HG02571 (cell line): ENCODE results near the gene ZSWIM5.
"Not testable (repeated sequence)": the region's sequence is repeated elsewhere in the genome, so short reads cannot be mapped to it uniquely, and the experiment has no call there.

ENCODE experiments used
- ATAC-seq: cut with Tn5 transposase; IDR thresholded peaks from one replicate; pipeline ENCODE4 v1.9.1; 2021; ENCODE audit warnings: mild to moderate bottlenecking, moderate library complexity; ENCODE audit not compliant: unreplicated experiment

The ZSWIM5 gene

DNA sequence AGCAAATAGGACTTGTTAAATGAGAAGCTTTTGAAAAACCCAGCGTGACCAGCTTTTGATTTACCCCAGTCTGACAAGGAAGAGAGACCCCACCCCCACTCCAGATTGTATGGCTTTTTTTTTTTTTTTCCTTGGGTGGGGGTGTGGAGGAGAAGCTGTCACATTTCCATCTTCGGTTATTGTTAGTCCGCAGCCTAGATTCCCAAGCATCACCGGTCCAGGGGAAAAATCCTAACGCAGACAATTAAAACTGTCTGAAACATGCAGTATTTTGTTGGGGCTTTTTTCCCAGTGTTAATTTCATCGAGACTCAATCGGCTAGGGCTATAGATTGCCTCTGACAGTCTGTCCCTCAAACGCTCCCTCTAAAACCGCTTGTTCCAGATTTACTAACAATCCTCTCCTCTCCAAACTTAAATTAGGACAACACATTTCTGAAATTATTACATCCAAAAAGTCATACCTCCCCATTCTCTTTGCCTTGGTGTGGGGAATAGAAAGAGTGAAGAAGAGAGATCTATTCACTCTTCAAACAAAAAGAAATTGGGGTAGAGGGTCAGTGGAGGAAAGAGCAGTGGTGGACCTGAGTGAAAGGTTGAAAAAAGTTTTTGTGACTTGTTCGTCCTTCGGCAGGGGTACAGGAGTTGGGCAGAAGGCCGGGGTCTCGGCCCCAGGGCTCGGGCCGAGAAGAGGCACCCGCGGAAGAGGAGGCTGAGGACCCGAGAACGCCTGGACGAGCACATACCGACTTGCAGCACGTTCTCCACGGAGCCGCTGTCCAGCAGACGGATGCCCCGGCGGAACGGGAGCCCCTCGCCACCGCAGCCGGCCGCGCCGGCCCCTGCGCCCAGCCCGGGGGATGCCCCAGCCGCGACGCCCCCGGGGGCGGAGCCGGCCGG lies 1.1 kb downstream of the ZSWIM5 start:
- ATAC-seq = peak; percentile 28

DNA sequence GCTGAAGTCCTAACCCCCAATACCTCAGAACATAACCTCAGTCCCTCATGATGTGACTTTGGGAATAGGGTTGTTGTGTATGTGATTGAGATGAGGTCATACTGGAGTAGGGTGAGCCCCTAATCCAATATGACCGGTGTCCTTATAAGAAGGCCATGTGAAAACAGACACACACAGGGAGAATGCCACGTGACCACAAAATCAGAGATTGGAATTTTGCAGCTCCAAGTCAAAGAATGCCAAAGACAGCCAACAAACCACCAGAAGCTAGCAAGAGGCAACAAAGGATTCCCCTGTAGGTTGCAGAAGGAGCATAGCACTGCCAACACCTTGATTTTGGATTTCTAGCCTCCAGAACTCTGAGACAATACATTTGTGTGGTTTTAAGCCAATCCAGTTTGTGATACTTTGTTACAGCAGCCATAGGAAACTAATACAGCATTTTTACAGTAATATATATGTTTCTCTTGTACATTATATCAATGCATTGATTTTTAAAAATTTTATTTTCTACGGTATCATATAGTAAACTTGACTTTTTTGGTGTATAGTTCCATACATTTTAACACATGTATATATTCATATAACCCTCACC lies 5.4 kb downstream of the ZSWIM5 start:
- ATAC-seq = no peak

DNA sequence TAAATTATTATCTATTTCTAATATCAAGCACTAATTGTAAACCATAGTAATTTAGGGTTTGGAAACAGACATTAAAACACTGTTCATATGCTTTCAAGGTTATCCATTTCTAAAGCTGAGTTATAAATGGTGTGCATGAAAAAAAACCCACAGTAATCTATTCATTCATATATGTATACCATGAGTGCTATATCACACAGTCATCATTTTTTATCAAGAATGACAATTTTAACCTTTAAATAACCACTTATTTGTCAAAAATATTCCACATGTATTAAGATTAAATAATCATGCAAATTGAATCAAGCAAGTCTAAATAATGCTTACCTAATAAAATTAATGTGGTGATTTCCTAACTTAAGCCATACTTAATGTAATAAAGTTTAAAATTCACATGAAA lies 6.0 kb downstream of the ZSWIM5 start:
- ATAC-seq = no peak

DNA sequence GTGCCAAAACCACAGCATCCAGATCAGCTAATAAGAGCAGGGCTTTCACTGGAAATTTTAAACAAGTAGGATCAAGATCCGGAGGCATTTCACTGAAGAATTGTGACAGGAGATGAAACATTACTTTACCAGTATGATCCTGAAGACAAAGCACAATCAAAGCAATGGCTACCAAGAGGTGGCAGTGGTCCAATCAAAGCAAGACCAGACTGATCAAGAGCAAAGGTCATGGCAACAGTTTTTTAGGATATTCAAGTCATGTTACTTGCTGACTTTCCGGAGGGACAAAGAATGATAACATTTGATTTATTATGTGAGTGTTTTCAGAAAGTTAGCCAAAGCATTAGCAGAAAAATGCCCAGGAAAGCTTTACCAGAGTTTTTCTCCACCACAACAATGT lies 8.2 kb downstream of the ZSWIM5 start:
- no peak for ATAC-seq

DNA sequence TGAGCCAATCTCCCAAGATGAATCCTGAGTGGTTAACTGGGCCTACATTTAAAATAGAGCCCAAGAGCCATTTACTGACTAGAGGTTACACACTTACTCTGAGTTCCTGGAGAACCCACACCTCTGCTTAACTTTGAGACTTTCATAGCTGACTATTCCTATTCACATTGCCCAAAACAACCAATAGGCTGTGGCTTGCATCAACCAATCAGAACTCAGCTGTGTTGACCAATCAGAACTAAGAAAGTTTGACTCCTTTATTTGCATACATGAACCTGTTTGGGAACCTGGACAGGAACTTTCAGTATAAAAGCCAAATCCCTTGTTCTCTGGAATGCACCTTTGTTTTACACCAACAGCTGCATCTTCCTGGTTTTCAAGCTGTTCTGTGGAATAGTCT lies 9.5 kb downstream of the ZSWIM5 start:
- ATAC-seq = no peak

DNA sequence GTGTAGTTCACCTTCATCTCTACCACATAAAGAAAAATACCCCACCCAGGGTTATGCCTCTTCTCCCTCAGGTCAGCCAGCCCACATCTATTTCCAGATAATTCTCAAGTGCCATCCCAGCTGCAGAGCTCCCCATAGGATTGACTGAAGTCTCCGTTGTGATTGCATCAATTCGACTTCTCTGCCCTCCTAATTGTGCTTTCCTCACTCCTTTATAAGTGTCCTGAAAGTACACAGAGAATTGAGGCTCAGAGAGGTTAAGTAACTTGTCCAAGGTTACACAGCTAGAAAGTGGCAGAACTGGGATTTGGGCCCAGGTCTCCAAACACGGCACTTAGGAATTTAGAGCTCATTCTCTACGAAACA lies 15.0 kb downstream of the ZSWIM5 start:
- no peak for ATAC-seq

DNA sequence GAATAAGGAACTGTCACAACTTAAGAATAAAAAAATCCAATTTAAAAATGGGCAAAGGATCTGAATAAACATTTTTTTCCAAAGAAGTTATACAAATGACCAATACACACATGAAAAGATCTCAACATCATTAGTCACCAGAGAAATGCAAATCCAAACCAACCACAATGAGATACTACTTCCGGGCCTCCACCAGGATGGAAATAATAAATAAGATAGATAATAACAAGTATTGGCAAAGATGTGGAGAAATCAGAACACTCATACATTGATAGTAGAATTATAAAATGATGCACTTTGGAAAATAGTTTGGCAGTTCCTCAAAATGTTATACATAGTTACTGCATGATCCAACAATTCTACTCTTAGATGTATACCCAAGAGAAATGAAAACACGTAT lies 18.7 kb downstream of the ZSWIM5 start:
- no peak for ATAC-seq

DNA sequence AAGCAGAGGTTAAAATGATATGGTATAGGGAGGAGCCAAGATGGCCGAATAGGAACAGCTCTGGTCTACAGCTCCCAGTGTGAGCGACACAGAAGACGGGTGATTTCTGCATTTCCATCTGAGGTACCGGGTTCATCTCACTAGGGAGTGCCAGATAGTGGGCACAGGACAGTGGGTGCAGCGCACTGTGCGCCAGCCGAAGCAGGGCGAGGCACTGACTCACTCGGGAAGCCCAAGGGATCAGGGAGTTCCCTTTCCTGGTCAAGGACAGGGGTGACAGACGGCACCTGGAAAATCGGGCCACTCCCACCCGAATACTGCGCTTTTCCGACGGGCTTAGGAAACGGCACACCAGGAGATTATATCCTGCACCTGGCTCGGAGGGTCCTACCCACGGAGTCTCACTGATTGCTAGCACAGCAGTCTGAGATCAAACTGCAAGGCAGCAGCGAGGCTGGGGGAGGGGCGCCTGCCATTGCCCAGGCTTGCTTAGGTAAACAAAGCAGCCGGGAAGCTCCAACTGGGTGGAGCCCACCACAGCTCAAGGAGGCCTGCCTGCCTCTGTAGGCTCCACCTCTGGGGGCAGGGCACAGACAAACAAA lies 26.4 kb downstream of the ZSWIM5 start:
- not testable (repeated sequence) for ATAC-seq

DNA sequence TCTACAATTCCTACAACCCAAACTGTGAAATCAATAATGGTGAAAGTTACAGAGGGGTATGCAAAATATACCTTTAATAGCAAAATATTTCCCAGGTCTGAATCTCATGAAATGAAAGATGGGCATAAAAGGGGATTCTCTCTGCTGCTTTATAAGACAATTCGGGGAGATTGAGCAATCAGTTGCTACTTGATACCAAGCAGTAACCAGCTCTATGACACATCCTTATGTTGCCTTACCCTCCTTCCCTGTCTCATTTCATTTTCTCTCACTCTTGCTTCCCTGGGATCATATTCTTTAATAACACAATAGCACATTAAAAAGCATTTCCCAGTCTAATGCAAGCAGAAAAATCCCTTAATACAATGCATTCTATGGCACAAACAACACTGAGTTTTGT lies 29.0 kb downstream of the ZSWIM5 start:
- no peak for ATAC-seq

DNA sequence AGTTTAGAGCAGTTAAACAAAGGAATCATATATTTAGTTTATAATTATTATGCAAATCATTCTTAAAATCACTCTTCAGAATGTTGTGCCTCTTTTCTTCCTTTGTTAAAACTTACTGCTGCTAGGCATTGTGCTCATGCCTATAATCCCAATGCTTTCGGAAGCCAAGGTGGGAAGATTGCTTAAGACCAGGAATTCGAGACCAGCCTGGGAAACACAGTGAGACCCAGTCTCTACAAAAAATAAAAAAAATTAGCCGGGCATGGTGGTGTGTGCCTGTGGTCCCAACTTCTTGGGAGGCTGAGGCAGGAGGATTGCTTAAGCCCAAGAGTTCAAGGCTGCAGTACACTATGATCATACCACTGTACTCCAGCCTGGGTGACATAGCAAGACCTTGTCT lies 33.6 kb downstream of the ZSWIM5 start:
- no peak for ATAC-seq

DNA sequence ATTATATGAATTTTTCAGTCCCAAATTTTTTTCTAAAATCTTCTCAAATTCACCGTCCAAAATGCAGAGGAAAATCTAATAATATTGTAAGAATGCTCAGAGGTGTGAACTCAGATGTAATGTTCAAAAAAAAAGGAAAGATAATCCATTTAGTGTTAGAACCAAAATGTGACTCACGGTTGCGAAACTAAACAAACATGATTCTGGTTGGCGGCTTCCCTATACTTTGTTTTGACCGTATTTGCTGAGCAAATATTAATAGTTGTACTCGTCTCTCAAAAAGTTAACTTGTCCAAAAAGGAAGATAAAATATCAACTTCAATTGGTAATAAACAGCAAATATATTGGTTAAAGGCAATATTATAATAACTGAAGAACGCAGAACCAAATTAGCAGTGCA lies 34.4 kb downstream of the ZSWIM5 start:
- no peak for ATAC-seq

DNA sequence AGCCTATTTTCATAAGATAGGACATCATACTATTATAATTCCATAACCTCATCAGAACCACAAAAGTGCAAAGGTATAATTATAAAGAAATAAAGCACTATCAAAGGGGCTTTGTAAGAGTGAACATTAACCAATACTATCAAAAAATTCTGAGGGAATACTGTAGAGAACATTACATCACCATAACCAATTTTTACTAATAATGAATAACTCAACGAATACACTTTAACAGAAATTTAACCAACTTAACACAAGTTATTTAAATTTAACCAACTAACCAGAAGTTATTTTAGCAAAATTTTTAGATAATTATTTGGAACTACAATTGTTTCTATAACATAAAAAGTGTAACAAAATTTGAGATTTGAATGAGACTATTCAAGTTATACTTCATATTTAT lies 34.8 kb downstream of the ZSWIM5 start:
- no peak for ATAC-seq

DNA sequence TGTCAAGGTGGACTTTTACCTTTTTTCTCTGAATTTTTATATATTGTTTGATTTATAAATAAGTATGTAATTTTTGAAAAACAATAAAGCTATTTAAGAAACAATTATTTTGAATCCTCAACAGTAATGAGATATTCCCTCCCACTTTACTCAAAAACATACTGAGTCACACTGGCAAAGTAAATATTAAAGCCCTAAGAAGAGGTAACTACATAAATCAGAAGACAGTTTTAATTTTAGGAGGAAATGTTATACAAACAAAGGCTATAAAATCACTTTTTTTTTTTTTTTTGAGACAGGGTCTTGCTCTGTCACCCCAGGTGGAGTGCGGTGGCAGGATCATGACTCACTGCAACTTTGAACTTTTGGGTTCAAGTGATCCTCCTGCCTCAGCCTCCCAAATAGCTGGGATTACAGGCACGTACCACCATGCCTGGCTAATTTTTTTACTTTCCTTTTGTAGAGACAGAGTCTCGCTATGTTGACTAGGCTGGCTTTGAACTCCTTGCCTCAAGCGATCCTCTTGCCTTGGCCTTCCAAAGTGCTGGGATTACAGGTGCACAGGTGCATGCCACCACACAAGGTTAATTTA lies 36.2 kb downstream of the ZSWIM5 start:
- ATAC-seq = no peak

DNA sequence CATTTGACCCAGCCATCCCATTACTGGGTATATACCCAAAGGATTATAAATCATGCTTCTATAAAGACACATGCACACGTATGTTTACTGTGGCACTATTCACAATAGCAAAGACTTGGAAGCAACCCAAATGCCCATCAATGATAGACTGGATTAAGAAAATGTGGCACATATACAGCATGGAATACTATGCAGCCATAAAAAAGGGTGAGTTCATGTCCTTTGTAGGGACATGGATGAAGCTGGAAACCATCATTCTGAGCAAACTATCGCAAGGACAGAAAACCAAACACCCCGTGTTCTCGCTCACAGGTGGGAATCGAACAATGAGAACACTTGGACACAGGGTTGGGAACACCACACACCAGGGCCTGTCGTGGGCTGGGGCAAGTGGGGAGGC lies 38.5 kb downstream of the ZSWIM5 start:
- ATAC-seq = not testable (repeated sequence)

DNA sequence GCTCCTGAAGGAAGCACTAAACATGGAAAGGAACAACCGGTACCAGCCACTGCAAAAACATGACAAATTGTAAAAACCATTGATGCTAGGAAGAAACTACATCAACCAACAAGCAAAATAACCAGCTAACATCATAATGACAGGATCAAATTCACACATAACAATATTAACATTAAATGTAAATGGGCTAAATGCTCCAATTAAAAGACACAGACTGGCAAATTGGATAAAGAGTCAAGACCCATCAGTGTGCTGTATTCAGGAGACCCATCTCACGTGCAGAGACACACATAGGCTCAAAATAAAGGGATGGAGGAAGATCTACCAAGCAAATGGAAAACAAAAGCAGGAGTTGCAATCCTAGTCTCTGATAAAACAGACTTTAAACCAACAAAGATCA lies 42.1 kb downstream of the ZSWIM5 start:
- not testable (repeated sequence) for ATAC-seq

DNA sequence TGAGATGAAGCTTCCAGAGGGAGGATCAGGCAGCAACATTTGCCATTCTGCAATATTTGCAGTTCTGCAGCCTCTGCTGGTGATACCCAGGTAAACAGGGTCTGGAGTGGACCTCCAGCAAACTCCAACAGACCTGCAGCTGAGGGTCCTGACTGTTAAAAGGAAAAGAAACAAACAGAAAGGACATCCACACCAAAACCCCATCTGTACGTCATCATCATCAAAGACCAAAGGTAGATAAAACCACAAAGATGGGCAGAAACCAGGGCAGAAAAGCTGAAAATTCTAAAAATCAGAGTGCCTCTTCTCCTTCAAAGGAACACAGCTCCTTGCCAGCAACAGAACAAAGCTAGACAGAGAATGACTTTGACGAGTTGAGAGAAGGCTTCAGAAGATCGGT lies 43.3 kb downstream of the ZSWIM5 start:
- ATAC-seq = not testable (repeated sequence)

DNA sequence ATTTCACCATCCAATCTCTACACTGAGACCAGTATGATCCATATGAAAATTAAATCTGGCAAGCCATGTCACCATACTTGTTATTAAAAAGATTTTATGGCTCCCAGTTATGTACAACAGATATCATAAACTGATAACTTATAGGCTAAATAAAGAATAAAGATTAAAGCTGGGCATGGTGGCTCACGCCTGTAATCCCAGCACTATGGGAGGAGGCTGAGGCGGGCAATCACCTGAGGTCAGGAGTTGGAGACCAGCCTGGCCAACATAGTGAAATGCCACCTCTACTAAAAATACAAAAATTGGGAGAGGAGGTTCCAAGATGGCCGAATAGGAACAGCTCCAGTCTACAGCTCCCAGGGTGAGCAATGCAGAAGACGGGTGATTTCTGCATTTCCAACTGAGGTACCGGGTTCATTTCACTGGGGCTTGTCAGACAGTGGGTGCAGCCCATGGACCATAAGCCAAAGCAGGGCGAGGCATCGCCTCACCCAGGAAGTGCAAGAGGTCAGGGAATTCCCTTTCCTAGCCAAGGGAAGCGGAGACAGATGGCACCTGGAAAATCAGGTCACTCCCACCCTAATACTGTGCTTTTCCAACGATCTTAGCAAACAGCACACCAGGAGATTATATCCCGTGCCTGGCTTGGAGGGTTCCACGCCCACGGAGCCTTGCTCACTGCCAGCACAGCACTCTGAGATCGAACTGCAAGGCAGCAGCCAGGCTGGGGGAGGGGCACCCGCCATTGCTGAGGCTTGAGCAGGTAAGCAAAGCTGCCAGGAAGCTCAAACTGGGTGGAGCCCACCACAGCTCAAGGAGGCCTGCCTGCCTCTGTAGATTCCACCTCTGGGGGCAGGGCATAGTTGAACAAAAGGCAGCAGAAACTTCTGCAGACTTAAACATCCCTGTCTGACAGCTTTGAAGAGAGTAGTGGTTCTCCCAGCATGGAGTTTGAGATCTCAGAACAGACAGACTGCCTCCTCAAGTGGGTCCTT lies 44.1 kb downstream of the ZSWIM5 start:
- ATAC-seq = not testable (repeated sequence)

DNA sequence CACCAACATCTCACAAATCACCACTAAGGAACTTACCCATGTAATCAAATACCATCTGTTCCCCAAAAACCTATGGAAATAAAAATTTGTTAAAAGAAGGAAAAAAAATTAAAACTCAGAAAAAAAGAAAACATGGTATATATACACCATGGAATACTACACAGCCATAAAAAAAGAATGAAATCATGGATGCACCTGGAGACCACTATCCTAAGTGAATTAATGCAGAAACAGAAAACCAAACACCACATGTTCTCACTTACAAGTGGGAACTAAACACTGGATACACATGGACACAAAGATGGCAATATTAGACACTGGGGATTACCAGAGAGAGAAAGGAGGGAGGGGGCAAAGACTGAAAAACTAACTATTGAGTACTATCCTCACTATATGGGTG lies 50.4 kb downstream of the ZSWIM5 start:
- ATAC-seq = no peak

DNA sequence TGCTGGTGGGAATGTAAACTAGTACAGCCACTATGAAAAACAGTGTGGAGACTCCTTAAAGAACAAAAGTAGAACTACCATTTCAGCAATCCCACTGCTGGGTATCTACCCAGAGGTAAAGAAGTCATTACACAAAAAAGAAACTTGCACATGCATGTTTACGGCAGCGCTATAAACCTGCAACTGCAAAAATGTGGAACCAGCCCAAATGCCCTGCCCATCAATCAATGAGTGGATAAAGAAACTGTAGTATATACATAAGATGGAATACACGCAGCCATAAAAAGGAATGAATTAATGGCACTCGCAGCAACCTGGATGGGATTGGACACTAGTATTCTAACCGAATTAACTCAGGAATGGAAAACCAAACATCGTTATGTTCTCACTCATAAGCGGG lies 51.0 kb downstream of the ZSWIM5 start:
- ATAC-seq = no peak

DNA sequence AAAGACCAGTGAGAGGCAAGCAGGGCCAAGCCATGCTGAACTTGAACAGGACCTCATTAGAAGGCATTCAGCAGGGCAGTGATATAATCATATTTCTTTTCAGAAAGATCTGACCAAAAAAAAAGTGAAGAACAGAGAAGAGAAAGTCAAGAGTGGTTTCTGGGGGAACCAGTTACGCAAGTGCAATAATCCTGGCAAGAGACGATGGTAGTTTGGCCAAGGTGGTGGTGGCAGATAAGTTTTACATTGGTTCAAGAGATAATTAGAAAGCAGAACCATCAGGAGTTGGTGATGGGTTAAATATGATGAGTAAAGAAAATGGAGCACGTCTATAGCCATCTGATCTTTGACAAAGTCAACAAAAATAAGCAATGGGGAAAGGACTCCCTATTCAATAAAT lies 54.3 kb downstream of the ZSWIM5 start:
- ATAC-seq = no peak
